GM12878 (cell line): ENCODE measurements around the gene SYTL2. TPM values are rescaled to one million over a fixed set of nuclear protein-coding genes. Genes with fewer than 3 reads are reported as not detected.

Experiments
- ATAC-seq: fragments of 200-7000 bp; cut with Tn5 transposase; 3 replicates; pipeline ENCODE4 v1.9.1; 2020; ENCODE audit warnings: mild to moderate bottlenecking, moderate library complexity
- BruUV-seq: library from RNA; stranded (reverse); fragments of 400-500 nt; replicated peaks from 2 replicates; lab custom pipeline; 2021; lab: Mats Ljungman, UMichigan
- CTCF ChIA-PET: fragments of 300-600 bp; sonication (Branson Sonifier 250); formaldehyde crosslinking; extraction: SDS; loops from one replicate; lab custom pipeline; 2021; ENCODE audit warnings: inconsistent platforms; lab: Yijun Ruan, JAX
- POLR2A ChIA-PET: fragments of 350-600 bp; formaldehyde crosslinking; extraction: SDS; loops from one replicate; lab custom pipeline; 2021; ENCODE audit warnings: inconsistent platforms; lab: Charles Lee
- RAD21 ChIA-PET: fragments of 300-600 bp; sonication (Branson Sonifier 250); formaldehyde crosslinking; loops from one replicate; lab custom pipeline; 2023; ENCODE audit warnings: antibody characterized with exemption; ENCODE audit not compliant: unreplicated experiment; lab: Charles Lee
- SMC1A ChIA-PET: fragments of 300-600 bp; sonication (Branson Sonifier 250); formaldehyde crosslinking; loops from one replicate; lab custom pipeline; 2023; ENCODE audit not compliant: unreplicated experiment, uncharacterized antibody; lab: Charles Lee
- DNase-seq: peaks from one replicate; pipeline ENCODE4 v3.0.0-alpha.2; 2011; ENCODE audit warnings: low read depth, low spot score
- FAIRE-seq: peaks from 3 replicates; lab custom pipeline; 2011; peaks lifted over from hg19 to GRCh38; lab: Jason Lieb, UNC
- H2AFZ ChIP-seq: 2 replicates; pipeline ENCODE4 v1.6.0; 2011; ENCODE audit warnings: low read depth, low read length, control low read depth; ENCODE audit not compliant: control insufficient read depth
- H3K27ac ChIP-seq: 2 replicates; pipeline ENCODE4 v1.5.1; 2011; ENCODE audit warnings: control low read depth; ENCODE audit not compliant: control insufficient read depth, insufficient read depth
- H3K27me3 ChIP-seq, 2 experiments: replicated peaks in 1 of 2; 2 replicates each; pipeline versions ENCODE4 v1.6.0 to v1.6.1; 2011; ENCODE audit warnings: low read length in 1 of 2; ENCODE audit not compliant: control insufficient read depth in 2 of 2, insufficient read depth in 2 of 2
- H3K36me3 ChIP-seq, 2 experiments: 2 replicates each; pipeline ENCODE4 v1.5.1; 2011; ENCODE audit warnings: low read length in 1 of 2; ENCODE audit not compliant: control insufficient read depth in 2 of 2, insufficient read depth in 2 of 2
- H3K4me1 ChIP-seq: 2 replicates; pipeline ENCODE4 v1.6.1; 2011; ENCODE audit warnings: mild to moderate bottlenecking, low read length, moderate library complexity, mixed read lengths; ENCODE audit not compliant: control insufficient read depth, insufficient read depth
- H3K4me2 ChIP-seq: 2 replicates; pipeline ENCODE4 v1.6.0; 2011; ENCODE audit warnings: control low read depth; ENCODE audit not compliant: control insufficient read depth, insufficient read depth
- H3K4me3 ChIP-seq: fragments of 200-600 bp; sonication (generic); 2 replicates; pipeline ENCODE4 v1.5.1; 2016
- H3K79me2 ChIP-seq: 2 replicates; pipeline ENCODE4 v1.6.0; 2011; ENCODE audit warnings: low read length; ENCODE audit not compliant: control insufficient read depth, insufficient read depth
- H3K9ac ChIP-seq: 2 replicates; pipeline ENCODE4 v1.8.0; 2011; ENCODE audit warnings: low read length, control low read depth, mixed read lengths; ENCODE audit not compliant: control insufficient read depth, insufficient read depth
- H3K9me3 ChIP-seq: replicated peaks from 3 replicates; pipeline ENCODE4 v1.5.1; 2011; ENCODE audit warnings: mild to moderate bottlenecking, low read length; ENCODE audit not compliant: control insufficient read depth, insufficient read depth
- H4K20me1 ChIP-seq: 2 replicates; pipeline ENCODE4 v1.6.0; 2011; ENCODE audit not compliant: control insufficient read depth, insufficient read depth
- BCL11A ChIP-seq: IDR thresholded peaks from 2 replicates; pipeline ENCODE4 v1.6.1; 2011; ENCODE audit warnings: low read depth, low read length
- BHLHE40 ChIP-seq, 2 experiments: fragments of 450-650 bp in 1 of 2; IDR thresholded peaks; 2 replicates each; pipeline ENCODE4 v1.6.1; 2011 to 2017; ENCODE audit warnings: low read depth in 2 of 2, borderline replicate concordance in 1 of 2, improper control_type of control experiment in 1 of 2, low read length in 1 of 2, mild to moderate bottlenecking in 1 of 2
- CEBPB ChIP-seq, 2 experiments: fragments of 150-350 bp in 1 of 2; IDR thresholded peaks; 2 replicates each; pipeline ENCODE4 v1.6.1; 2012 to 2014; ENCODE audit warnings: low read depth in 2 of 2, low read length in 2 of 2, borderline replicate concordance in 1 of 2, inconsistent platforms in 1 of 2
- E4F1 ChIP-seq: fragments of 450-650 bp; IDR thresholded peaks from 2 replicates; pipeline ENCODE4 v1.6.1; 2018; ENCODE audit warnings: borderline replicate concordance, mild to moderate bottlenecking; ENCODE audit not compliant: partially characterized antibody
- EED ChIP-seq: sonication (generic); IDR thresholded peaks from 2 replicates; pipeline ENCODE4 v1.6.1; 2016; ENCODE audit warnings: antibody characterized with exemption, low read depth
- EGR1 ChIP-seq, 2 experiments: IDR thresholded peaks; 1 replicate in 1 of 2; 2 replicates in 1 of 2; pipeline ENCODE4 v1.6.1; 2011 to 2012; ENCODE audit warnings: low read depth in 2 of 2, low read length in 2 of 2, borderline replicate concordance in 1 of 2, mild to moderate bottlenecking in 1 of 2, moderate library complexity in 1 of 2
- GABPA ChIP-seq: IDR thresholded peaks from 2 replicates; pipeline ENCODE4 v1.6.1; 2014; ENCODE audit warnings: antibody characterized with exemption, low read depth, mild to moderate bottlenecking, inconsistent platforms
- HDAC6 ChIP-seq: fragments of 200-600 bp; sonication (generic); IDR thresholded peaks from one replicate; pipeline ENCODE4 v1.8.0; 2017; ENCODE audit warnings: antibody characterized with exemption; ENCODE audit not compliant: unreplicated experiment
- HDGF ChIP-seq: fragments of 450-650 bp; IDR thresholded peaks from 2 replicates; pipeline ENCODE4 v1.6.1; 2016; ENCODE audit warnings: antibody characterized with exemption
- MEF2B ChIP-seq: fragments of 450-650 bp; IDR thresholded peaks from 2 replicates; pipeline ENCODE4 v1.6.1; 2018; ENCODE audit warnings: mild to moderate bottlenecking, moderate library complexity; ENCODE audit not compliant: partially characterized antibody, poor library complexity, severe bottlenecking
- MTA3 ChIP-seq: IDR thresholded peaks from 2 replicates; pipeline ENCODE4 v1.6.1; 2012; ENCODE audit warnings: low read length, inconsistent platforms, borderline replicate concordance
- NR2C1 ChIP-seq: fragments of 450-650 bp; IDR thresholded peaks from 2 replicates; pipeline ENCODE4 v1.6.1; 2017; ENCODE audit warnings: antibody characterized with exemption, mild to moderate bottlenecking, moderate library complexity
- SRF ChIP-seq, 2 experiments: IDR thresholded peaks; 2 replicates each; pipeline ENCODE4 v1.6.1; 2011; ENCODE audit warnings: low read depth in 2 of 2, low read length in 2 of 2, mild to moderate bottlenecking in 1 of 2, moderate library complexity in 1 of 2
- SUZ12 ChIP-seq: fragments of 200-600 bp; sonication (generic); IDR thresholded peaks from one replicate; pipeline ENCODE4 v1.6.1; 2018; ENCODE audit warnings: antibody characterized with exemption, mild to moderate bottlenecking; ENCODE audit not compliant: unreplicated experiment
- TBL1XR1 ChIP-seq: IDR thresholded peaks from 2 replicates; pipeline ENCODE4 v1.6.1; 2012; ENCODE audit warnings: low read depth, low read length, improper control_type of control experiment
- YBX1 ChIP-seq: fragments of 450-650 bp; IDR thresholded peaks from 2 replicates; pipeline ENCODE4 v1.6.1; 2016; ENCODE audit warnings: antibody characterized with exemption
- ZNF592 ChIP-seq: fragments of 450-650 bp; IDR thresholded peaks from 2 replicates; pipeline ENCODE4 v1.6.1; 2017; ENCODE audit warnings: mild to moderate bottlenecking, moderate library complexity
- ZNF622 ChIP-seq: fragments of 450-650 bp; IDR thresholded peaks from 2 replicates; pipeline ENCODE4 v1.6.1; 2017; ENCODE audit warnings: mild to moderate bottlenecking, inconsistent platforms
- WGBS: methylation state at CpG from one replicate; pipeline ENCODE4 v1.1.6; 2016; ENCODE audit warnings: low lambda C conversion rate; ENCODE audit not compliant: insufficient replicate concordance, insufficient coverage; ENCODE audit errors: missing lambda C conversion rate; 5-methylcytosine and 5-hydroxymethylcytosine counted together
- in situ Hi-C: fragments of 300-500 bp; cut with MboI; formaldehyde crosslinking; loops from 9 replicates; pipeline ENCODE4 v1.14.3; 2018; ENCODE audit warnings: mixed read lengths
- intact Hi-C: fragments of 100-400 bp; cut with micrococcal nuclease; formaldehyde crosslinking; loops from one replicate; pipeline ENCODE4 v1.14.2; 2022; ENCODE audit not compliant: unreplicated experiment
- polyA plus RNA-seq, 11 experiments: library from polyadenylated mRNA; depleted of rRNA in 4 of 11; unstranded in 6 of 11; stranded (reverse) in 5 of 11; fragments of >200 nt; fragmentation: Nextera tagmentation in 4 of 11; fragmentation: Illumina TruSeq in 1 of 11; extraction: Ambion mirVana in 4 of 11; extraction: Trizol in 1 of 11; gene quantifications; 1 replicate in 1 of 11; 2 replicates in 10 of 11; pipeline versions ENCODE4 v1.2.1 to v1.2.3, GENCODE V29; 2011 to 2016; ENCODE audit warnings: inconsistent platforms in 2 of 11, missing spikeins in 2 of 11, low read depth in 1 of 11
- total RNA-seq, 4 experiments: library from RNA; depleted of rRNA in 3 of 4; stranded (reverse); fragments of >200 nt in 3 of 4; fragmentation: Illumina TruSeq in 1 of 4; extraction: Trizol in 1 of 4; gene quantifications; 2 replicates each; pipeline versions ENCODE4 v1.2.1 to v1.2.3, GENCODE V29; 2013 to 2021

Gene SYTL2
- total and polyA plus RNA-seq, 10 of the 15 experiments (the other 5 are each of a cell fraction or from before 2014, with no cell fraction given) = 0.02 to 1.4 (median 0.31) TPM; not detected in 2

GRCh38 chr11:85742348-85742747 is 68.6 kb downstream of the SYTL2 start:
- Histone ChIP-seq H3K4me3 (no peak overlapping the region), H3K9me3 (no peaks in the 10 kb centered on the region), H4K20me1 (no peaks in the 10 kb centered on the region), H3K27me3 (peaks cover 2 to 3% of the 10 kb centered on the region in 2 experiments; a peak in 1 of 4 replicates), H3K27ac (no peak overlapping the region), H2AFZ (no peak overlapping the region), H3K4me2 (no peak overlapping the region), H3K79me2 (no peaks in the 10 kb centered on the region), H3K9ac (no peak overlapping the region), H3K36me3 (no peaks in the 10 kb centered on the region), H3K4me1 (no peaks in the 10 kb centered on the region)
- BruUV-seq = no TSS peak
- 17% methylated on average over 4 of the region's 4 CpGs for WGBS
- intact Hi-C loops = no loop called here
- ChIA-PET CTCF (no interaction called here), POLR2A (no interaction called here), RAD21 (no interaction called here), SMC1A (no interaction called here)
- DNase-seq (no peak), FAIRE-seq (no peak), ATAC-seq (no peak)
- in situ Hi-C loops = no loop called here
- no peak for TF ChIP-seq BHLHE40 (IDR thresholded peaks at IDR 0.05; ENCODE audit: borderline replicate concordance in 1 of 2, low read depth in 2 of 2, low read length in 1 of 2)
- TF ChIP-seq GABPA = no peak
- TF ChIP-seq E4F1 = no peak
- no peak for TF ChIP-seq MTA3
- TF ChIP-seq ZNF622 = no peak
- no peak for TF ChIP-seq SUZ12
- no peak for TF ChIP-seq MEF2B
- TF ChIP-seq EED = no peak
- no peak for TF ChIP-seq BCL11A
- TF ChIP-seq HDGF = no peak
- TF ChIP-seq TBL1XR1 = no peak
- TF ChIP-seq SRF (IDR thresholded peaks at IDR 0.05; ENCODE audit: low read depth in 2 of 2, low read length in 2 of 2) = no peak
- no peak for TF ChIP-seq HDAC6
- no peak for TF ChIP-seq CEBPB (IDR thresholded peaks at IDR 0.05; ENCODE audit: borderline replicate concordance in 1 of 2, low read depth in 2 of 2, low read length in 2 of 2)
- TF ChIP-seq NR2C1 = no peak
- TF ChIP-seq EGR1 (IDR thresholded peaks at IDR 0.05; ENCODE audit: borderline replicate concordance in 1 of 2, low read depth in 2 of 2, low read length in 2 of 2) = no peak
- TF ChIP-seq ZNF592 = no peak
- no peak for TF ChIP-seq YBX1
